GM23248 (cell line): Measurements from ENCODE around the gene NTPCR.

Experiments used
- EZH2 ChIP-seq: fragments of 200-600 bp; sonication (generic); IDR thresholded peaks from 2 replicates; pipeline ENCODE4 v1.6.1; 2018; ENCODE audit warnings: antibody characterized with exemption, mild to moderate bottlenecking; ENCODE audit not compliant: insufficient read depth, poor library complexity, severe bottlenecking
- EZH2phosphoT487 ChIP-seq: fragments of 200-600 bp; sonication (generic); IDR thresholded peaks from 2 replicates; pipeline ENCODE4 v1.6.1; 2018; ENCODE audit warnings: antibody characterized with exemption, moderate library complexity, mild to moderate bottlenecking, low read depth; ENCODE audit not compliant: insufficient read depth

GRCh38 chr1:232970508-232970907 is 20.1 kb downstream of the NTPCR start:
- TF ChIP-seq EZH2 (no peak), EZH2phosphoT487 (no peak)
